CD4-positive, alpha-beta memory T cell (primary cell): ENCODE data around the gene CDKN1A. TPM values are rescaled to one million over a fixed set of nuclear protein-coding genes. Genes with fewer than 3 reads are reported as not detected.

Experiments
- CTCF ChIA-PET: fragments of 350-600 bp; sonication (Branson Sonifier 250); formaldehyde crosslinking; loops from one replicate; lab custom pipeline; 2021; ENCODE audit warnings: inconsistent platforms; ENCODE audit not compliant: partially characterized antibody; lab: Charles Lee
- POLR2A ChIA-PET: fragments of 350-600 bp; sonication (Branson Sonifier 250); formaldehyde crosslinking; loops from one replicate; lab custom pipeline; 2021; ENCODE audit not compliant: partially characterized antibody; lab: Charles Lee
- DNase-seq, 5 donors: peaks; one replicate each; pipeline versions ENCODE4 v3.0.0 to v3.0.0-alpha.2; 2020 to 2022; ENCODE audit warnings: mixed read lengths in 1 of 5
- H3K27ac ChIP-seq: one replicate; pipeline ENCODE4 v1.7.0; 2013; ENCODE audit warnings: low read depth, low read length
- H3K27me3 ChIP-seq: 2 replicates; pipeline ENCODE4 v1.7.0; 2013; ENCODE audit warnings: mild to moderate bottlenecking, low read length, moderate library complexity; ENCODE audit not compliant: insufficient read depth
- H3K36me3 ChIP-seq: 2 replicates; pipeline ENCODE4 v1.7.0; 2013; ENCODE audit warnings: mild to moderate bottlenecking, low read length, moderate library complexity; ENCODE audit not compliant: insufficient read depth
- H3K4me1 ChIP-seq: 2 replicates; pipeline ENCODE4 v1.7.0; 2013; ENCODE audit warnings: mild to moderate bottlenecking, low read length, moderate library complexity; ENCODE audit not compliant: insufficient read depth
- H3K4me3 ChIP-seq, 2 donors: one replicate each; pipeline ENCODE4 v1.7.0; 2013; ENCODE audit warnings: low read length in 2 of 2, mild to moderate bottlenecking in 1 of 2
- H3K9me3 ChIP-seq, 2 donors: one replicate each; pipeline ENCODE4 v1.7.0; 2013; ENCODE audit warnings: low read length in 2 of 2, control low read depth in 1 of 2; ENCODE audit not compliant: control insufficient read depth in 1 of 2
- H3K27ac Mint-ChIP-seq, 7 donors: one replicate each; pipeline ENCODE4 v1.8.0; 2020 to 2021; ENCODE audit warnings: mixed read lengths in 7 of 7, mild to moderate bottlenecking in 6 of 7, inconsistent platforms in 3 of 7, moderate library complexity in 3 of 7
- H3K27me3 Mint-ChIP-seq, 2 donors: one replicate each; pipeline ENCODE4 v1.8.0; 2020 to 2021; ENCODE audit warnings: mixed read lengths in 2 of 2
- H3K36me3 Mint-ChIP-seq, 2 donors: one replicate each; pipeline ENCODE4 v1.8.0; 2020 to 2021; ENCODE audit warnings: mixed read lengths in 2 of 2, inconsistent platforms in 1 of 2, mild to moderate bottlenecking in 1 of 2
- H3K4me1 Mint-ChIP-seq, 4 donors: one replicate each; pipeline ENCODE4 v1.8.0; 2020 to 2021; ENCODE audit warnings: mixed read lengths in 4 of 4, mild to moderate bottlenecking in 1 of 4
- H3K4me3 Mint-ChIP-seq, 8 donors: one replicate each; pipeline ENCODE4 v1.8.0; 2020 to 2021; ENCODE audit warnings: mixed read lengths in 8 of 8, mild to moderate bottlenecking in 7 of 8, moderate library complexity in 6 of 8, inconsistent platforms in 3 of 8
- H3K9me3 Mint-ChIP-seq, 8 donors: one replicate each; pipeline ENCODE4 v1.8.0; 2020 to 2021; ENCODE audit warnings: mixed read lengths in 8 of 8, mild to moderate bottlenecking in 5 of 8, inconsistent platforms in 3 of 8, moderate library complexity in 1 of 8
- intact Hi-C: fragments of 100-400 bp; cut with micrococcal nuclease; formaldehyde crosslinking; loops from one replicate; pipeline ENCODE4 v1.15.1; 2023
- polyA plus RNA-seq, 2 donors: library from polyadenylated mRNA; unstranded; fragments of 300-500 nt; fragmentation: Illumina TruSeq; gene quantifications; one replicate each; pipeline ENCODE4 v1.2.3, GENCODE V29; 2021
- total RNA-seq, 2 experiments: library from RNA; stranded (reverse); gene quantifications; one replicate each; pipeline ENCODE4 v1.2.3, GENCODE V29; 2021

Gene CDKN1A
- total and polyA plus RNA-seq, 4 experiments from 2014 or later = 3.3 to 20.6 (median 11.7) TPM

- Mint-ChIP-seq H3K27me3 (no peaks in the 10 kb centered on the region), H3K27ac (peak overlapping the region in 6 of 7 donors; percentile 25 to 100 (median 38)), H3K9me3 (peaks cover 0 to 2% (median 0%) of the 10 kb centered on the region in 8 donors), H3K4me1 (peaks cover 13 to 43% (median 26%) of the 10 kb centered on the region in 4 donors), H3K36me3 (peaks cover 0 to 26% of the 10 kb centered on the region in 2 donors), H3K4me3 (peak overlapping the region in 2 of 8 donors; percentile 2 to 46)
- H3K4me3 ChIP-seq = no peak overlapping the region
- H3K4me1 ChIP-seq = peaks cover 29% of the 10 kb centered on the region
- H3K36me3 ChIP-seq = peaks cover 5% of the 10 kb centered on the region
- no peak overlapping the region for H3K27ac ChIP-seq
- no peaks in the 10 kb centered on the region for H3K9me3 ChIP-seq
- intact Hi-C loops = no loop called here
- ChIA-PET CTCF (interaction anchor here (0.9 kb wide), 1 partner anchor 60 kb away, joined by 3 read pairs; no protein-coding TSS in a partner anchor), POLR2A (no interaction called here)
- no peaks in the 10 kb centered on the region for H3K27me3 ChIP-seq
- no peak for DNase-seq
These were observed 6.8 kb downstream of the CDKN1A start for GRCh38 chr6:36685166-36685924.

GRCh38 chr6:36685926-36686667 is 7.6 kb downstream of the CDKN1A start:
- Mint-ChIP-seq H3K9me3 (peaks cover 0 to 2% (median 0%) of the 10 kb centered on the region in 8 donors), H3K4me1 (peaks cover 13 to 43% (median 25%) of the 10 kb centered on the region in 4 donors), H3K4me3 (no peak overlapping the region), H3K27ac (peak overlapping the region in 3 of 7 donors; percentile 36 to 100 (median 42)), H3K36me3 (peaks cover 0 to 26% of the 10 kb centered on the region in 2 donors), H3K27me3 (no peaks in the 10 kb centered on the region)
- no peak for DNase-seq
- ChIA-PET POLR2A (no interaction called here), CTCF (interaction anchor here (1.3 kb wide), 1 partner anchor 96 kb away, joined by 3 read pairs; no protein-coding TSS in a partner anchor)
- Histone ChIP-seq H3K27me3 (no peaks in the 10 kb centered on the region), H3K36me3 (peaks cover 5% of the 10 kb centered on the region), H3K9me3 (no peaks in the 10 kb centered on the region), H3K4me3 (no peak overlapping the region), H3K27ac (no peak overlapping the region), H3K4me1 (peaks cover 22% of the 10 kb centered on the region)
- intact Hi-C loops = no loop called here

DNA sequence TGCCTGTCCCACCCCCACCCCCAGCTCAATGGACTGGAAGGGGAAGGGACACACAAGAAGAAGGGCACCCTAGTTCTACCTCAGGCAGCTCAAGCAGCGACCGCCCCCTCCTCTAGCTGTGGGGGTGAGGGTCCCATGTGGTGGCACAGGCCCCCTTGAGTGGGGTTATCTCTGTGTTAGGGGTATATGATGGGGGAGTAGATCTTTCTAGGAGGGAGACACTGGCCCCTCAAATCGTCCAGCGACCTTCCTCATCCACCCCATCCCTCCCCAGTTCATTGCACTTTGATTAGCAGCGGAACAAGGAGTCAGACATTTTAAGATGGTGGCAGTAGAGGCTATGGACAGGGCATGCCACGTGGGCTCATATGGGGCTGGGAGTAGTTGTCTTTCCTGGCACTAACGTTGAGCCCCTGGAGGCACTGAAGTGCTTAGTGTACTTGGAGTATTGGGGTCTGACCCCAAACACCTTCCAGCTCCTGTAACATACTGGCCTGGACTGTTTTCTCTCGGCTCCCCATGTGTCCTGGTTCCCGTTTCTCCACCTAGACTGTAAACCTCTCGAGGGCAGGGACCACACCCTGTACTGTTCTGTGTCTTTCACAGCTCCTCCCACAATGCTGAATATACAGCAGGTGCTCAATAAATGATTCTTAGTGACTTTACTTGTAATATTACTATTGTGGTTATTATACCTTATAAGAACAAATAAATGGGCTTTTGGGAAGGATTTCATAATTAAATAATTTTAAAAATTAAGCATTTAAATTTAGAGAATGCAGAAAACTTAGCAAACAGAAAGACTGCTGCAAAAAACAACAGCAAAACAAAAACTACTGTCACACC is 8.4 kb downstream of the CDKN1A start:
- POLR2A ChIA-PET = no interaction called here
- Histone ChIP-seq H3K4me1 (peaks cover 27% of the 10 kb centered on the region), H3K27ac (no peak overlapping the region), H3K4me3 (no peak overlapping the region), H3K36me3 (peaks cover 5% of the 10 kb centered on the region), H3K27me3 (no peaks in the 10 kb centered on the region), H3K9me3 (no peaks in the 10 kb centered on the region)
- H3K4me3 Mint-ChIP-seq = no peak overlapping the region
- DNase-seq = no peak
- H3K27me3 Mint-ChIP-seq = no peaks in the 10 kb centered on the region
- peaks cover 0 to 26% of the 10 kb centered on the region in 2 donors for H3K36me3 Mint-ChIP-seq
- H3K4me1 Mint-ChIP-seq = peaks cover 19 to 47% (median 28%) of the 10 kb centered on the region in 4 donors
- CTCF ChIA-PET = interaction anchor here (1.1 to 1.3 kb wide), 2 partner anchors 72 to 96 kb away, joined by 3 read pairs; no protein-coding TSS in a partner anchor
- peak overlapping the region in 3 of 7 donors; percentile 42 to 77 (median 63) for H3K27ac Mint-ChIP-seq
- no peaks in the 10 kb centered on the region for H3K9me3 Mint-ChIP-seq
- intact Hi-C loops = no loop called here

DNA sequence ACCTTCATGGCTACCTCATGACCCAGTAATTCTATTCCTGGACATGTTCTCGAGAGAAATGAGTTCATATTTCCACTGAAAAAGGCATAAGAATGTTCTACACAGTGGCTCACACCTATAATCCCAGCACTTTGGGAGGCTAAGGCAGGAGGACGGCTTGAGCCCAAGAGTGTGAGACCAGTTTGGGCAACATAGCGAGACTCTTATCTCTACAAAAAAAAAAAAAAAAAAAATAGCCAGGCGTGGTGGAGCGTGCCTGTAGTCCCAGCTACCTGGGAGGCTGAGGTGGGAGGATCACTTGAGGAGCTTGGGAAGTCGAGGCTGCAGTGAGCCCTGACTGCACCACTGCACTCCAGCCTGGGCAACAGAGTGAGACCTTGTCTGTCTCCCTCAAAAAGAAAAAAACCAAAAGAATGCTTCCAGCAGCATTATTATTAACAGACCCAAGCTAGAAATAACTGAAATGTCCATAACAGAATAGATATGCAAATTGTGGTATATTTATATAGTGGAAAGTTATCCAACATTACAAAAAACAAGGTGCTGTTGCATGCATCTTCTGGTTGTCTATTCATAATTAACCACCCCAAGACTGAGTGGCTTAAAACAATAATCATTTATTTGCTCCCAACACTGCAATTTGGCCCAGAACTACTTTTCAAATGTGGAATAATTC is 9.7 kb downstream of the CDKN1A start:
- Mint-ChIP-seq H3K27ac (peak overlapping the region in 3 of 7 donors; percentile 12 to 47 (median 47)), H3K4me1 (peaks cover 19 to 45% (median 28%) of the 10 kb centered on the region in 4 donors), H3K4me3 (no peak overlapping the region), H3K9me3 (no peaks in the 10 kb centered on the region), H3K27me3 (no peaks in the 10 kb centered on the region), H3K36me3 (peaks cover 0 to 16% of the 10 kb centered on the region in 2 donors)
- no peaks in the 10 kb centered on the region for H3K9me3 ChIP-seq
- H3K4me1 ChIP-seq = peaks cover 27% of the 10 kb centered on the region
- no peak for DNase-seq
- peaks cover 5% of the 10 kb centered on the region for H3K36me3 ChIP-seq
- POLR2A ChIA-PET = no interaction called here
- intact Hi-C loops = no loop called here
- H3K27me3 ChIP-seq = no peaks in the 10 kb centered on the region
- CTCF ChIA-PET = interaction anchor here (1.1 to 3.1 kb wide), 2 partner anchors 8 to 71 kb away, joined by 3 to 18 read pairs; no protein-coding TSS in a partner anchor
- H3K27ac ChIP-seq = no peak overlapping the region
- no peak overlapping the region for H3K4me3 ChIP-seq

GRCh38 chr6:36688739-36689075 is 10.2 kb downstream of the CDKN1A start:
- Mint-ChIP-seq H3K27me3 (no peaks in the 10 kb centered on the region), H3K9me3 (no peaks in the 10 kb centered on the region), H3K36me3 (peaks cover 0 to 12% of the 10 kb centered on the region in 2 donors), H3K27ac (peak overlapping the region in 3 of 7 donors; percentile 12 to 47 (median 47)), H3K4me3 (peak overlapping the region in 1 of 8 donors; percentile 14), H3K4me1 (peaks cover 17 to 45% (median 29%) of the 10 kb centered on the region in 4 donors)
- Histone ChIP-seq H3K4me1 (peaks cover 22% of the 10 kb centered on the region), H3K9me3 (no peaks in the 10 kb centered on the region), H3K36me3 (peaks cover 5% of the 10 kb centered on the region), H3K27me3 (no peaks in the 10 kb centered on the region), H3K27ac (no peak overlapping the region), H3K4me3 (no peak overlapping the region)
- ChIA-PET POLR2A (no interaction called here), CTCF (interaction anchor here (3.1 kb wide), 1 partner anchor 9 kb away, joined by 18 read pairs; no protein-coding TSS in a partner anchor)
- intact Hi-C loops = no loop called here
- no peak for DNase-seq

DNA sequence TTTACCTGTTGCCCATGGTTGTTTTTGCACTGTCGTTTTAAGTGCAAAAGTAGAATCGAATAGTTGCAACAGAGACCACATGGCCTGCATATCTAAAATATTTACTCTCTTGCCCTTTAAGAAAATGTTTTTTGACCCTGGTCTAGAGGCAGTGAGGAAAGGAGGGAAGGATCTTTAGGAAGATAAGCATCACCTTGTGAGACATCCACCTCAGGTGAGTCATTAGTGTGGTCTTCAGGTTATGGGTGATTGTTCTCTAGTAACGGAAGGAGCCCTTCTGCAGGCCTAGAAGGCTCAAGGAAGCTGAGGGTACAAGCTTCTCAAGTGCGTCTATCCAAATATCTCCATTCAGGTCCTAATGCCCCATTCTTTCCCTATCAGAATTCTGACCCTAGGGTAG is 12.5 kb downstream of the CDKN1A start:
- H3K4me3 ChIP-seq = no peak overlapping the region
- no peaks in the 10 kb centered on the region for H3K36me3 ChIP-seq
- ChIA-PET POLR2A (interaction anchor here (1.1 to 2.2 kb wide), 2 partner anchors 9 to 11 kb away, joined by 3 to 15 read pairs; partner anchors contain the start of gene CDKN1A), CTCF (interaction anchor here (0.6 to 3.1 kb wide), 4 partner anchors 11 to 92 kb away, joined by 3 to 18 read pairs (median 6); no protein-coding TSS in a partner anchor)
- H3K9me3 ChIP-seq = no peaks in the 10 kb centered on the region
- H3K4me3 Mint-ChIP-seq = peak overlapping the region in 1 of 8 donors; percentile 3
- intact Hi-C loops = no loop called here
- peaks cover 20% of the 10 kb centered on the region for H3K4me1 ChIP-seq
- H3K4me1 Mint-ChIP-seq = peaks cover 16 to 47% (median 27%) of the 10 kb centered on the region in 4 donors
- H3K27me3 ChIP-seq = no peaks in the 10 kb centered on the region
- H3K27ac Mint-ChIP-seq = peak overlapping the region in 6 of 7 donors; percentile 43 to 92 (median 82)
- no peak overlapping the region for H3K27ac ChIP-seq
- no peaks in the 10 kb centered on the region for H3K9me3 Mint-ChIP-seq
- H3K36me3 Mint-ChIP-seq = peaks cover 0 to 4% of the 10 kb centered on the region in 2 donors
- DNase-seq = no peak
- H3K27me3 Mint-ChIP-seq = no peaks in the 10 kb centered on the region
